BE2C (cell line): ENCODE results near the gene ARHGAP42.

Source experiments
- DNase-seq: peaks from one replicate; pipeline ENCODE4 v3.0.0-alpha.2; 2020
- H3K27me3 ChIP-seq: fragments of 250-450 bp; sonication (Bioruptor Pico); 2 replicates; pipeline ENCODE4 v1.5.1; 2020; ENCODE audit warnings: mild to moderate bottlenecking
- H3K36me3 ChIP-seq: fragments of 250-450 bp; sonication (Bioruptor Pico); 2 replicates; pipeline ENCODE4 v1.5.1; 2020; ENCODE audit warnings: mild to moderate bottlenecking
- H3K4me1 ChIP-seq: fragments of 250-450 bp; sonication (Bioruptor Pico); 2 replicates; pipeline ENCODE4 v1.5.1; 2020
- H3K4me3 ChIP-seq: 2 replicates; pipeline ENCODE4 v1.5.1; 2011; ENCODE audit warnings: low read depth, low read length
- H3K9me3 ChIP-seq: fragments of 250-450 bp; sonication (Bioruptor Pico); 2 replicates; pipeline ENCODE4 v1.5.1; 2020
- CTCF ChIP-seq: IDR thresholded peaks from 2 replicates; pipeline ENCODE4 v1.5.1; 2012; ENCODE audit warnings: mild to moderate bottlenecking, low read depth, low read length

ARHGAP42 gene

DNA sequence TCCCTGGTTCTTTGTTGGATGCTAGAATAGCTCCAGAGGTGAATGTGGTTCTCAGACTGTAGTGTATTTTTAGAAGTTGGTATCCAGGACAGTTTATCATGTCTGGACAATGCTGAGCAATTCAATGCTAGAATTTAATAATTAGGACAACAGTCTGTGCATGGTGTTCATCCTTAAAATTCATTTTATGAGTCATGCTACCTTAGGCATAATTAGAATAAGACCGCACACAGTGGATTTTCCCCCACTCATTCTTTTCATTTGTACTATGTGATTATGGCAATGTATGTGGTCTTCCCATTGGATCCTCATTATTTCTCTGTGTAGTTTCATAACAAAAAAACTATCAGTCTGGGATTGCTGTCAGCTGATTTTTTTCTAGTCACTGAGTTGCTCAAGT, 196.7 kb downstream of the ARHGAP42 start:
- no peak overlapping the region for H3K4me3 ChIP-seq
- no peak for DNase-seq
- no peak for TF ChIP-seq CTCF
- H3K4me1 ChIP-seq = peaks cover 5% of the 10 kb centered on the region
- no peaks in the 10 kb centered on the region for H3K36me3 ChIP-seq
- no peaks in the 10 kb centered on the region for H3K9me3 ChIP-seq
- no peaks in the 10 kb centered on the region for H3K27me3 ChIP-seq

DNA sequence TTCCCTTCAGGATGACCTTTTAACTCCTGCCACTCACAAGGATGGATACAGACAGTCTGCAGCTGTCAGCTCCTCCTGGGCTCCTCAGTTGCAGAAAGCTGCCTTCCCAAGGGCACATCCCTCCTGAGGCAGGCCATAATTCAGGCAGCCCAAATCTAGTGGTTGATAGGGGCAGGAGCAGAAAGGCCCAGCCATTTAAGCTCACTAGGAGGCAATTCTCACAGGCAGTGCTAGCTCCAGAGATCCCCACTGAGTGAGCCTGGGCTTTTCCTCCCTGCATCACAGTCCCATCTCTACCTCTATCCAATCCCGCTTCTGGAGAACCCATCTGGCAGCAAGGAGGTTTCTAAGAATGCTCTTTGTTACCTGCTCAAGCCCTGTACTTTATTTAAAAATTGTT, 200.6 kb downstream of the ARHGAP42 start:
- Histone ChIP-seq H3K27me3 (no peaks in the 10 kb centered on the region), H3K36me3 (no peaks in the 10 kb centered on the region), H3K4me1 (no peaks in the 10 kb centered on the region), H3K9me3 (no peaks in the 10 kb centered on the region), H3K4me3 (no peak overlapping the region)
- DNase-seq = no peak
- TF ChIP-seq CTCF = no peak

DNA sequence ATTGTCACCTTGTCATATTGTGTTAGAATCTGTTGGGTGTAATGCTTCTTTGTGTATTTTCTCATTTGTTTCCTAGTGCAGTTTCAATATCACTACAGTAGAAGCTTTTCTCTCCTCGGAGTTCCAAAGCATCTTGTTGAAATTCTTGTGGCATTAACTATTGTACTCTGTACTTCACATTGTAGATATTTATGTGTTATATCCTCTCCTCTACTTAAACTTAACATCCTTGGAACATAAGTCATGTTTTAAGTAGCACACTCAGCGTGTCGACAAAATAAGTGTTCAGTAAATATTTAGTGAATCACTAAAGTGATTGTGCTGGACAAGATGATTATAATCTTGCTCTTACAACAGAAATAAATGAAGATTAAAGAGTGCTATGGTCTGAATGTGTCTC, 201.7 kb downstream of the ARHGAP42 start:
- Histone ChIP-seq H3K36me3 (no peaks in the 10 kb centered on the region), H3K4me3 (no peak overlapping the region), H3K9me3 (no peaks in the 10 kb centered on the region), H3K4me1 (no peaks in the 10 kb centered on the region), H3K27me3 (no peaks in the 10 kb centered on the region)
- no peak for TF ChIP-seq CTCF
- DNase-seq = no peak

- H3K9me3 ChIP-seq = no peaks in the 10 kb centered on the region
- DNase-seq = no peak
- H3K27me3 ChIP-seq = no peaks in the 10 kb centered on the region
- no peaks in the 10 kb centered on the region for H3K4me1 ChIP-seq
- no peaks in the 10 kb centered on the region for H3K36me3 ChIP-seq
- H3K4me3 ChIP-seq = no peak overlapping the region
- no peak for TF ChIP-seq CTCF
These were observed 202.7 kb downstream of the ARHGAP42 start for GRCh38 chr11:100889758-100890157.

GRCh38 chr11:100890789-100891188, 203.7 kb downstream of the ARHGAP42 start:
- Histone ChIP-seq H3K9me3 (no peaks in the 10 kb centered on the region), H3K4me3 (no peak overlapping the region), H3K4me1 (no peaks in the 10 kb centered on the region), H3K27me3 (no peaks in the 10 kb centered on the region), H3K36me3 (no peaks in the 10 kb centered on the region)
- no peak for DNase-seq
- TF ChIP-seq CTCF = no peak

DNA sequence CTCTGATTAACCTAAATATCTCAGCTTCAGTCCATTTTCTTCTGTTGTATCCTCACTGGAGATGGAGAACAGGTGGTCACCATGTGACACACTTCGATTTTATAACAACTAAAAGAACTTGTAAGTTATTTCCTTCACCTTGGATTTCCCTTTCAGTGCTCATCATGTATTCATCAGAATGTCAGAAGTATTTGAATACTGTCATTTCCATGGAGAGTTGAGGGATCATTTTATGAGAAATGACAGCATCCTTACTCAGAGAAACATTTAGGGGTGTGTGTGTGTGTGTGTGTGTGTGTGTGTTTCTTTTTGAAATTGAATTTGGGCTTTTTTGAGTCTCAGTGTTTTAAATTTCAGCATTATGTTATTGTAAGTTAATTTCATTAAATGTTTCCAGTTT, 205.8 kb downstream of the ARHGAP42 start:
- no peaks in the 10 kb centered on the region for H3K36me3 ChIP-seq
- DNase-seq = no peak
- no peaks in the 10 kb centered on the region for H3K27me3 ChIP-seq
- no peak for TF ChIP-seq CTCF
- H3K9me3 ChIP-seq = no peaks in the 10 kb centered on the region
- no peaks in the 10 kb centered on the region for H3K4me1 ChIP-seq
- no peak overlapping the region for H3K4me3 ChIP-seq
